Activated CD8-positive, alpha-beta memory T cell treated with anti-CD3 and anti-CD28 coated beads, Interleukin-2, amount 10 ng/mL, durations not matched to agents 7 days and 5 days (primary cell): ENCODE results near the gene BAX. TPM values are rescaled to one million over a fixed set of nuclear protein-coding genes. Genes with fewer than 3 reads are reported as not detected.
"Not testable (repeated sequence)": the region's sequence is repeated elsewhere in the genome, so short reads cannot be mapped to it uniquely, and the experiment has no call there.

Experiments used
- ATAC-seq: fragments of 150-1000 bp; cut with Tn5 transposase; one replicate; pipeline ENCODE4 v1.10.0; 2021; ENCODE audit warnings: moderate library complexity
- CTCF ChIA-PET: fragments of 350-600 bp; sonication (Branson Sonifier 250); formaldehyde crosslinking; loops from one replicate; lab custom pipeline; 2021; ENCODE audit warnings: antibody characterized with exemption; lab: Charles Lee
- DNase-seq: peaks from one replicate; pipeline ENCODE4 v3.0.0-alpha.2; 2020
- H3K27ac Mint-ChIP-seq: one replicate; pipeline ENCODE4 v1.8.0; 2021; ENCODE audit warnings: mild to moderate bottlenecking, mixed read lengths
- H3K27me3 Mint-ChIP-seq: one replicate; pipeline ENCODE4 v1.8.0; 2021; ENCODE audit warnings: mixed read lengths
- H3K36me3 Mint-ChIP-seq: one replicate; pipeline ENCODE4 v1.8.0; 2021; ENCODE audit warnings: mild to moderate bottlenecking, mixed read lengths
- H3K4me1 Mint-ChIP-seq: one replicate; pipeline ENCODE4 v1.8.0; 2021; ENCODE audit warnings: mixed read lengths
- H3K4me3 Mint-ChIP-seq: one replicate; pipeline ENCODE4 v1.8.0; 2021; ENCODE audit warnings: mild to moderate bottlenecking, moderate library complexity, mixed read lengths
- H3K9me3 Mint-ChIP-seq: one replicate; pipeline ENCODE4 v1.8.0; 2022; ENCODE audit warnings: low read depth, mixed read lengths
- total RNA-seq, 2 experiments: library from RNA; stranded (reverse); gene quantifications; one replicate each; pipeline ENCODE4 v1.2.3, GENCODE V29; 2021

The BAX gene
- 100 to 1,000 TPM; 359 to 377 TPM for total RNA-seq

- H3K4me1 Mint-ChIP-seq, result peaks cover 45% of the 10 kb centered on the region
- ATAC-seq, result peak; percentile 87
- H3K27me3 Mint-ChIP-seq, result no peaks in the 10 kb centered on the region
- H3K4me3 Mint-ChIP-seq, result peak within 1 kb of the TSS; percentile 80
- CTCF ChIA-PET, result interaction anchor here (0.6 to 2.3 kb wide), 9 partner anchors 13 to 500 kb away, joined by 3 to 13 read pairs (median 4); partner anchors contain the start of genes GYS1, LIN7B and RUVBL2
- peak; percentile 98 for DNase-seq
- H3K36me3 Mint-ChIP-seq, result peaks cover 37% of the 10 kb centered on the region
- peak within 1 kb of the TSS; percentile 84 for H3K27ac Mint-ChIP-seq
- H3K9me3 Mint-ChIP-seq, result no peaks in the 10 kb centered on the region
Observed at GRCh38 chr19:48954595-48955307, at the start of gene BAX. TSS of gene BAX (plus strand) at chr19:48954875. CDS start at chr19:48954929, 54 bp downstream.

GRCh38 chr19:48905664-48906063, 49.0 kb upstream of the BAX start:
- Mint-ChIP-seq H3K27me3 (no peaks in the 10 kb centered on the region), H3K4me3 (no peak overlapping the region), H3K4me1 (peaks cover 20% of the 10 kb centered on the region), H3K27ac (no peak overlapping the region), H3K9me3 (no peaks in the 10 kb centered on the region), H3K36me3 (peaks cover 64% of the 10 kb centered on the region)
- DNase-seq (no peak), ATAC-seq (no peak)
- CTCF ChIA-PET, result no interaction called here

GRCh38 chr19:48906324-48906723, 48.4 kb upstream of the BAX start:
- no peak overlapping the region for H3K27ac Mint-ChIP-seq
- H3K27me3 Mint-ChIP-seq, result no peaks in the 10 kb centered on the region
- H3K9me3 Mint-ChIP-seq, result no peaks in the 10 kb centered on the region
- H3K4me1 Mint-ChIP-seq, result peaks cover 15% of the 10 kb centered on the region
- CTCF ChIA-PET, result no interaction called here
- peaks cover 63% of the 10 kb centered on the region for H3K36me3 Mint-ChIP-seq
- H3K4me3 Mint-ChIP-seq, result no peak overlapping the region
- DNase-seq (no peak), ATAC-seq (no peak)

DNA sequence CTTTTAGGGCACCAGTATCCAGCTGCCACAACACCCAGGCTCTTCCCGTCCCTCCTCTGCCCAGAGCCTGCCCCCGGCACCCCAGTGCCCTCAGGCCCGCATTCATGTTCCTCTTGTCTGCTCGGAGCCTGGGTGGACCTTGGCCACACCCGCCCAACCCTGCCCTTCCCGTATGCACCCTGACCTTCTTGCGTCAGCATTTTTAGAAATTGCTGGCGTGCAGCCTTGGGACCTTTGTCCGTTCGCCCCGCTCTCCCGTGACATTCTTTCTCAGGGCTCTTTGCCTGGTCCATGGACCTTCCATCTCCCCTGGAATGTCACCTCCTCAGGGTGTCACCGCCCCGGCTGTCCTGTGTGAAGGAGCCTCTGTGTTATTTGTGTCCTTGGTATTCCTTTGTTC, 47.0 kb upstream of the BAX start:
- CTCF ChIA-PET, result no interaction called here
- Mint-ChIP-seq H3K4me1 (peaks cover 5% of the 10 kb centered on the region), H3K36me3 (peaks cover 64% of the 10 kb centered on the region), H3K27ac (no peak overlapping the region), H3K4me3 (no peak overlapping the region), H3K9me3 (no peaks in the 10 kb centered on the region), H3K27me3 (no peaks in the 10 kb centered on the region)
- no peak for DNase-seq
- ATAC-seq, result no peak

GRCh38 chr19:48909424-48910077, 45.1 kb upstream of the BAX start:
- ATAC-seq, H3K9me3 Mint-ChIP-seq, H3K4me3 Mint-ChIP-seq, CTCF ChIA-PET, H3K4me1 Mint-ChIP-seq, DNase-seq, H3K27ac Mint-ChIP-seq, H3K27me3 Mint-ChIP-seq: not testable (repeated sequence)
- peaks cover 69% of the 10 kb centered on the region for H3K36me3 Mint-ChIP-seq

DNA sequence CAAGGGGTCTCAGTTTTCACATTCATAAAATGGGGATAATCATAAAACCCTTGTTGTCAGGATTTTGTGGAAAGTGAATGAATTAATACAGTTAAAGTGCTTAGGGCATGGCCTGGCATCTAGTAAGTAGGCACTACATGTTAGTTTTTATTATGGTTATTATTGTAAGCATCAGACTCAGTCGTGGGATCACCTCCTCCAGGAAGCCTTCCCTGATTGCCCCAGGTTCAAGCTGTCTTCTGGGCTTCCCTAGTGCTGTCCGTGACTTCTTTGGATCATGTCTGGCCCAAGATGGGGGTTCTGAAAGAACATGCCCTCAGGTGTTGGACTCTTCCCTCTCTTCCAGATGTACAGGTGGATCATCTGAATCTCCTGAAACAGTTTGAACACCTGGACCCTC, 43.9 kb upstream of the BAX start:
- Mint-ChIP-seq H3K4me3 (no peak overlapping the region), H3K27me3 (no peaks in the 10 kb centered on the region), H3K27ac (no peak overlapping the region), H3K4me1 (no peaks in the 10 kb centered on the region), H3K9me3 (no peaks in the 10 kb centered on the region), H3K36me3 (peaks cover 60% of the 10 kb centered on the region)
- DNase-seq (no peak), ATAC-seq (no peak)
- CTCF ChIA-PET, result interaction anchor here (0.7 kb wide), 1 partner anchor 60 kb away, joined by 4 read pairs; no protein-coding TSS in a partner anchor

GRCh38 chr19:48913114-48913889, 41.4 kb upstream of the BAX start:
- Mint-ChIP-seq H3K4me3 (no peak overlapping the region), H3K9me3 (no peaks in the 10 kb centered on the region), H3K36me3 (peaks cover 49% of the 10 kb centered on the region), H3K27me3 (no peaks in the 10 kb centered on the region), H3K4me1 (peaks cover 2% of the 10 kb centered on the region), H3K27ac (no peak overlapping the region)
- ATAC-seq, result peak; percentile 69
- CTCF ChIA-PET, result interaction anchor here (0.9 kb wide), 1 partner anchor 11 kb away, joined by 9 read pairs; no protein-coding TSS in a partner anchor
- DNase-seq, result no peak

GRCh38 chr19:48914181-48914580, 40.5 kb upstream of the BAX start:
- CTCF ChIA-PET, result interaction anchor here (0.9 kb wide), 1 partner anchor 11 kb away, joined by 9 read pairs; no protein-coding TSS in a partner anchor

GRCh38 chr19:48915757-48916156, 38.9 kb upstream of the BAX start:
- H3K4me3 Mint-ChIP-seq, result no peak overlapping the region
- CTCF ChIA-PET, result no interaction called here

More at GRCh38 chr19:48914181-48914580, 40.5 kb upstream of the BAX start:
- DNase-seq, result no peak
- ATAC-seq, result no peak
- Mint-ChIP-seq H3K36me3 (peaks cover 48% of the 10 kb centered on the region), H3K9me3 (no peaks in the 10 kb centered on the region), H3K4me1 (peaks cover 2% of the 10 kb centered on the region), H3K27me3 (no peaks in the 10 kb centered on the region), H3K27ac (no peak overlapping the region), H3K4me3 (no peak overlapping the region)

GRCh38 chr19:48918071-48918470, 36.6 kb upstream of the BAX start:
- Mint-ChIP-seq H3K4me1 (peaks cover 2% of the 10 kb centered on the region), H3K27ac (no peak overlapping the region), H3K9me3 (no peaks in the 10 kb centered on the region), H3K4me3 (no peak overlapping the region), H3K27me3 (no peaks in the 10 kb centered on the region), H3K36me3 (peaks cover 27% of the 10 kb centered on the region)
- CTCF ChIA-PET, result interaction anchor here (0.9 to 1.1 kb wide), 2 partner anchors 17 to 75 kb away, joined by 3 read pairs; no protein-coding TSS in a partner anchor
- DNase-seq (no peak), ATAC-seq (no peak)

More at GRCh38 chr19:48915757-48916156, 38.9 kb upstream of the BAX start:
- ATAC-seq (no peak), DNase-seq (no peak)
- Mint-ChIP-seq H3K9me3 (no peaks in the 10 kb centered on the region), H3K36me3 (peaks cover 39% of the 10 kb centered on the region), H3K27me3 (no peaks in the 10 kb centered on the region), H3K27ac (no peak overlapping the region), H3K4me1 (peaks cover 2% of the 10 kb centered on the region)

GRCh38 chr19:48918801-48919247, 35.9 kb upstream of the BAX start:
- CTCF ChIA-PET, result interaction anchor here (0.8 to 0.9 kb wide), 2 partner anchors 52 to 76 kb away, joined by 3 read pairs; no protein-coding TSS in a partner anchor
- ATAC-seq (peak; percentile 47), DNase-seq (peak; percentile 45)
- Mint-ChIP-seq H3K36me3 (peaks cover 24% of the 10 kb centered on the region), H3K9me3 (no peaks in the 10 kb centered on the region), H3K4me3 (no peak overlapping the region), H3K27ac (no peak overlapping the region), H3K27me3 (no peaks in the 10 kb centered on the region), H3K4me1 (peaks cover 2% of the 10 kb centered on the region)

- H3K9me3 Mint-ChIP-seq, H3K27me3 Mint-ChIP-seq, ATAC-seq, H3K27ac Mint-ChIP-seq, H3K4me1 Mint-ChIP-seq, H3K4me3 Mint-ChIP-seq, DNase-seq: not testable (repeated sequence)
- peaks cover 22% of the 10 kb centered on the region for H3K36me3 Mint-ChIP-seq
- CTCF ChIA-PET, result interaction anchor here (0.8 to 1.5 kb wide), 2 partner anchors 51 kb away, joined by 3 read pairs; no protein-coding TSS in a partner anchor
Observed at GRCh38 chr19:48919271-48919670, 35.4 kb upstream of the BAX start.

DNA sequence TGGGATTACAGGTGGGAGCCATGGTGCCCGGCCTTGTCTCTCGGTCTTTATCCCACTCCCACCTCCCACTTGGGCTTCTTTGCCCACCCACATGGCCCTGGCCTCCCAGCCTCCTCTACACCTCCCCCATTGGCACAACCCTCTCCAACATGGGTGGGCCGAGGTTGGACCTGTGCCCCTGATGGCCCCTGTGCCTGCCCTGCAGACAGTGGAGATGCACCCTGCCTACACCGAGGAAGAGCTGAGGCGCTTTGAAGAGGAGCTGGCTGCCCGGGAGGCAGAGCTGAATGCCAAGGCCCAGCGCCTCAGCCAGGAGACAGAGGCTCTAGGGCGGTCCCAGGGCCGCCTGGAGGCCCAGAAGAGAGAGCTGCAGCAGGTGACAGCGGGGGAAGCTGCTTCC, 33.7 kb upstream of the BAX start:
- Mint-ChIP-seq H3K9me3 (no peaks in the 10 kb centered on the region), H3K4me3 (no peak overlapping the region), H3K36me3 (peaks cover 17% of the 10 kb centered on the region), H3K27ac (no peak overlapping the region), H3K4me1 (peaks cover 2% of the 10 kb centered on the region), H3K27me3 (no peaks in the 10 kb centered on the region)
- ATAC-seq (no peak), DNase-seq (no peak)
- CTCF ChIA-PET, result interaction anchor here (0.7 to 1.5 kb wide), 2 partner anchors 49 to 78 kb away, joined by 3 read pairs; no protein-coding TSS in a partner anchor
